Measurements from ENCODE around the gene GINM1. TPM values are rescaled to one million over a fixed set of nuclear protein-coding genes. Genes with fewer than 3 reads are reported as not detected.
A peak's percentile ranks its signal among the peaks of the same experiment; 100 is the strongest.

Gene GINM1
- total and polyA plus RNA-seq, 9 of the 15 experiments (the other 6 are each of a cell fraction or from before 2014, with no cell fraction given), result 5.0 to 19.3 (median 14.2) TPM

- TF ChIP-seq ZNF398 (CRISPR knock-in tag; IDR thresholded peaks at IDR 0.05), result no peak
- peak; percentile 64 for TF ChIP-seq JUND (IDR thresholded peaks at IDR 0.05; ENCODE audit: borderline replicate concordance, low read depth, low read length)
- TF ChIP-seq JUND (tag; IDR thresholded peaks at IDR 0.05; ENCODE audit: borderline replicate concordance, low read depth, low read length), result peak; percentile 74; the same call in 2 of the 3 replicates
- TF ChIP-seq ELK3 (CRISPR knock-in tag; IDR thresholded peaks at IDR 0.05), result no peak
- TF ChIP-seq ETV5 (CRISPR knock-in tag; IDR thresholded peaks at IDR 0.05; ENCODE audit: low read depth), result peak; percentile 39; the same call in 1 of the 2 replicates
- TF ChIP-seq ARNT (IDR thresholded peaks at IDR 0.05), result peak; percentile 57 to 63; a peak in 2 of 4 replicates
- TF ChIP-seq, protein P1, sequence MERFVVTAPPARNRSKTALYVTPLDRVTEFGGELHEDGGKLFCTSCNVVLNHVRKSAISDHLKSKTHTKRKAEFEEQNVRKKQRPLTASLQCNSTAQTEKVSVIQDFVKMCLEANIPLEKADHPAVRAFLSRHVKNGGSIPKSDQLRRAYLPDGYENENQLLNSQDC (CRISPR knock-in tag; IDR thresholded peaks at IDR 0.05), result no peak
- TF ChIP-seq FOXA3 (CRISPR knock-in tag; conservative IDR thresholded peaks at IDR 0.05 in 1 of 2, IDR thresholded peaks at IDR 0.05 in 1 of 2), result 0 out of 4 replicates have a peak, but pooled peaks of 1 of the 2 experiments have one; percentile 9
- no peak for TF ChIP-seq RUNX1 (IDR thresholded peaks at IDR 0.05; ENCODE audit: low read depth)
- TF ChIP-seq TEAD2 (tag; IDR thresholded peaks at IDR 0.05), result no peak
- TF ChIP-seq, protein P2, sequence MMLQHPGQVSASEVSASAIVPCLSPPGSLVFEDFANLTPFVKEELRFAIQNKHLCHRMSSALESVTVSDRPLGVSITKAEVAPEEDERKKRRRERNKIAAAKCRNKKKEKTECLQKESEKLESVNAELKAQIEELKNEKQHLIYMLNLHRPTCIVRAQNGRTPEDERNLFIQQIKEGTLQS (IDR thresholded peaks at IDR 0.05), result peak; percentile 57; the same call in 1 of the 2 replicates
- TF ChIP-seq, protein P2 (CRISPR knock-in tag; conservative IDR thresholded peaks at IDR 0.05), result 0 out of 2 replicates have a peak, but pooled peaks have one; percentile 13
- peak in 1 of 2 experiments; percentile 68; a peak in 1 of 4 replicates for TF ChIP-seq MAZ (CRISPR knock-in tag; conservative IDR thresholded peaks at IDR 0.05 in 1 of 2, IDR thresholded peaks at IDR 0.05 in 1 of 2)
- TF ChIP-seq SNRNP70 (optimal IDR thresholded peaks at IDR 0.05; ENCODE audit: low read depth, low read length), result no peak
- TF ChIP-seq HMGN3 (IDR thresholded peaks at IDR 0.05; ENCODE audit: borderline replicate concordance, extremely low read depth, insufficient read length, low read depth, low read length), result no peak
- no peak for TF ChIP-seq CEBPG (CRISPR knock-in tag; IDR thresholded peaks at IDR 0.05)
- TF ChIP-seq CEBPG (tag; conservative IDR thresholded peaks at IDR 0.05 in 1 of 2, IDR thresholded peaks at IDR 0.05 in 1 of 2), result no peak
- TF ChIP-seq, protein P3, sequence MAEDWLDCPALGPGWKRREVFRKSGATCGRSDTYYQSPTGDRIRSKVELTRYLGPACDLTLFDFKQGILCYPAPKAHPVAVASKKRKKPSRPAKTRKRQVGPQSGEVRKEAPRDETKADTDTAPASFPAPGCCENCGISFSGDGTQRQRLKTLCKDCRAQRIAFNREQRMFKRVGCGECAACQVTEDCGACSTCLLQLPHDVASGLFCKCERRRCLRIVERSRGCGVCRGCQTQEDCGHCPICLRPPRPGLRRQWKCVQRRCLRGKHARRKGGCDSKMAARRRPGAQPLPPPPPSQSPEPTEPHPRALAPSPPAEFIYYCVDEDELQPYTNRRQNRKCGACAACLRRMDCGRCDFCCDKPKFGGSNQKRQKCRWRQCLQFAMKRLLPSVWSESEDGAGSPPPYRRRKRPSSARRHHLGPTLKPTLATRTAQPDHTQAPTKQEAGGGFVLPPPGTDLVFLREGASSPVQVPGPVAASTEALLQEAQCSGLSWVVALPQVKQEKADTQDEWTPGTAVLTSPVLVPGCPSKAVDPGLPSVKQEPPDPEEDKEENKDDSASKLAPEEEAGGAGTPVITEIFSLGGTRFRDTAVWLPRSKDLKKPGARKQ (CRISPR knock-in tag; IDR thresholded peaks at IDR 0.05), result no peak
- TF ChIP-seq ZNF146 (CRISPR knock-in tag; IDR thresholded peaks at IDR 0.05; ENCODE audit: unreplicated experiment), result no peak
Observed at GRCh38 chr6:149565527-149566409, at the start of gene GINM1 (continued).

Measured in K562 (cell line).